ENCODE measurements around the gene INO80E. TPM values are rescaled to one million over a fixed set of nuclear protein-coding genes. Genes with fewer than 3 reads are reported as not detected.
"Not testable (repeated sequence)": the region's sequence is repeated elsewhere in the genome, so short reads cannot be mapped to it uniquely, and the experiment has no call there.

INO80E gene
- total RNA-seq, 1 donor from 2014 or later, result 27.8 TPM

DNA sequence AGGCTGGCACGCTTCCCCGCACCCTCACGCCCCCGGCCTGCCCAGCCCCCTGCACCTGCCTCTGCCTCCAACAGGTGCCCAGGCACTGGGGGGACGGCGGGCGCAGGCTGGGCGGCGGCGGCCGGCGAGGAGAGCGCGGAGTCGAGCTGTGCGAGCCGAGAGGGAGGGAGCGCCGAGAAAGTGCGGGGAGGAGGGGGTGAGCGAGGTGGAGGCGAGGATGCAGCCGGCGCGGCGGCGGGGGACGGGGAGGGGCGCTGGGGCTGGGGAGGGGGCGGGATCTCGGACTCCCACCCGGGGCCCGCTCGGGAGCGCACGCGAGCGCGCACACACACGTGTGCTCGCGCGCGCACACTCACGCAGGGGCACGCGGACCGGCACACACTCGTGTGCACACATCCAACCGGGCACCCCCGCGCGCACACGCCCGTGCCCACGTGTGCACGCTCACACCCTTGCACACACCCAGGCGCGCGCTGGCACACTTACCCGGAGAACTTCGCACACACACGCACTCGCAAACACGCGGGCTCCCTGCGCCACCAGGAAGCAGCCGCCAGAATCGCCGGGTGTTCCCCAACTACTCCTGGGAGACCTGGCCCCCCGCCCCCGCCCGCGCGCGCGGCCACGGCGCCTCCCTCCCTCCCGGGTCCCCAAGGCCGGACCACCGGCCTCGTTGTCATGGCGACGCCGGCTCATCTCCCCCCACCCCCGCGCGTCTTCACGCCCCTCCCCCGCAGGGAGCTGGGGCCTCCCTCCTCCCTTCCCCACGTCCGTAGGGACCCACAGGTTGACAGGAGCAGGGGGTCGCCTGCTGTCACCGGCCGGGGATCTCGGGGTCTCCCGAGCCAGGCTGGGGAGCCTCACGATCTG is 15.0 kb downstream of the INO80E start, which contains the start of gene DOC2A:
Gene DOC2A (minus strand): TSS at position 184 of the 870 bp plus-strand sequence. CDS start 805 bp downstream, outside the sequence.
- no peak for DNase-seq

GRCh38 chr16:30011714-30012504 is 15.9 kb downstream of the INO80E start:
- DNase-seq, result peak; percentile 48

- DNase-seq, result not testable (repeated sequence)
Measured at GRCh38 chr16:30012598-30012997, 16.6 kb downstream of the INO80E start.

GRCh38 chr16:30015450-30015849 is 19.4 kb downstream of the INO80E start:
- not testable (repeated sequence) for DNase-seq

- no peak for DNase-seq
Measured at GRCh38 chr16:30016555-30017276, 20.7 kb downstream of the INO80E start.

- DNase-seq, result no peak
Measured at GRCh38 chr16:30017277-30017656, 21.2 kb downstream of the INO80E start.

GRCh38 chr16:30017937-30018336 is 21.9 kb downstream of the INO80E start:
- not testable (repeated sequence) for DNase-seq

GRCh38 chr16:30018731-30019158 is 22.7 kb downstream of the INO80E start:
- no peak for DNase-seq

GRCh38 chr16:30022887-30023286 is 26.8 kb downstream of the INO80E start, which contains the start of gene C16orf92:
Gene C16orf92 (plus strand): TSS chr16:30023198. CDS start chr16:30023341, 143 bp downstream.
- no peak for DNase-seq

DNA sequence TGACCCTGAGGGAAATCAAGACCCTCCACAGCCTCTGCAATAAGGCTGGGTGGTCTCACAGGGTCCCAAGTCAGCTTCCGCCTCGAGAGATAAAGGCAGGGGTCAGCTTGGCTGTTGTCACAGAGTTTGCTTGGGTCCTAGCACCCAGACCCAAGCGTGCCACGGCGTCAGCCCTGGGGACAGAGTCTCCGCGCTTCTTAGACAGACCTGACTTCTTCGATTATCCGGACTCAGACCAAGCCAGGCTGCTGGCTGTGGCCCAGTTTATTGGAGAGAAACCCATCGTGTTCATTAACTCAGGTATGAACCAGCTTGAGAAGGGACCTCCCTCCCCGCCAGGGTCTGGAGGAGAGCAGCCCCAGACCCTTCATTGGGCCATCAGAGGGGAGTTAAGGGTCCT is 27.5 kb downstream of the INO80E start:
- no peak for DNase-seq

GRCh38 chr16:30024451-30024850 is 28.4 kb downstream of the INO80E start:
- no peak for DNase-seq

DNA sequence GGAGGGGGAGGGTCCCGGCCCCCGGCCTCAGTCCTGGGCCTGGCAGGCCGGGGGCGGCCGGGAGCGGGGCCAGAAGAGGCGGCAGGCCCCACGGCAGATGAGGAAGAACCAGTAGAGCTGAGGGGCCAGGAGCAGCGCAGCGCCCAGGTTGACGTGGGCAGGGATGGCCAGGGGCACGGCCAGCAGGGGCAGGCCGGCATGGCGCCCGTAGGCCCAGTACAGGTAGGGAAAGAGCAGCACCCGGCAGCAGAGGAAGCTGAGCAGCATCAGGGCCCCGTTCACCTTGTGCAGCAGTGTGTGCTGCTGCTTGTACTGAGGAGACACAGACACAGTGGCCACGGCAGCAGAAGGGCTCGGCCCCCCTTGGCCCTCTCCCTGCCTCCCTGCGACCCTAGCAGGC is 29.1 kb downstream of the INO80E start:
- no peak for DNase-seq

DNA sequence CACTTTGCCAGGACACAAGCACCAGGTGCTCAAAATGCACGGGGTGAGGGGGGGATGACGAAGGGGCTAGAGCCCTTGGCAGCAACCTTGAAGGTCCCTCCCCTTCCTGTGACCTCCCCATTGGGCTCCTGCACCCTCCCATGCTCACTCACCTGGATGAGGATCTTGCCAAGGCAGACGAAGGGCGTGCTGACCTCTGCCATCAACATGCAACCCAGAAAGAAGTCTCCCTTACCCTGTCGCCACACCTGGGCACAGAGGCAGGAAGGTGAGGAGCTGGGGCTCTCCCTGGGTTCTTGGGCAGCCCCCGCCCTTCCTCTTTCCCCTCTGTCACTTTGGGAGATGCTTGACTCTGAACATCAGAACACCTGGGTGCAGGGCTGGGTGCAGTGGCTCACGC is 29.5 kb downstream of the INO80E start:
- DNase-seq, result no peak

GRCh38 chr16:30026449-30026848 is 30.4 kb downstream of the INO80E start:
- DNase-seq, result no peak

DNA sequence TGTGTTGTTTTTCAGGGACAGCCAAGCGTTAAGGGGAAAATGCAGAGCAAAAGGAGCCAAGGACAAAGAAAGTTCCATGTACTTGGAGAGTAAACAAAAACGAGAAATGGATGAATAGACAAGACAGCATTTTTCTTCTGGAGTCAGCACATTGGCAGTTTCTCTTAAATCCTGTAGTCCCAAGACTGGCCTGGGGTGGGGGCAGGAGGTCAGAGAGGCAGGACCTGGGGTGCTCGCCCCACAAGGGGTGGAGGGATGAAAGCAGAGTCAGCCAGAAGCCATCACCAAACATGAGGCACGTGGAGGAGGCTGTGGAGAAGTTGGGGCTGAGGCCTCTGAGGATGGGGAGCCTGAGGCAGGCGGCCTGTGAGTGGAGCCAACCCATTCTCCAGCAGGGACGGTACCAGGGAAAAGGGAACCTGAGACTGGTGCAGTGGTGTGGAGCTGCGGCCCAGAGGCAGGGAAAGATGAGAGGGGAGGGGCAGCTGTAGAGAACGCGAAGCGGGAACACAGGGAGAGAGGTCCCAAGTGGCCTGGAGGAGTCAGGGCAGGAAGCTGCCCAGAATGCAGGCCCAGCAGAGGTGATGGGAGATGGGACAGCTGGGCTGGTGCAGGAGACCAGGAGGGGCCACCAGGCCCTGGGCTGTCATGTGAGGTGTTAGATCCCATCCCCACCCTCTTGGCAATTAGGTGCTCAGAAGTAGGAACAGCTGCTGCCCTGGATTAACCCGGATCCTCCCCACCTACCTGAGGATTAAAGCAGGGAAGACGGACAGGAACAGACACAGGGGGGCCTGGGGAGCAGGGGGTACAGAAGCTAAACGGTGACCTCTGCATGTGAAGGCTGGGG is 31.8 kb downstream of the INO80E start:
- no peak for DNase-seq

- DNase-seq, result no peak
Measured at GRCh38 chr16:30028438-30029076, 32.5 kb downstream of the INO80E start.

- DNase-seq, result no peak
Measured at GRCh38 chr16:30030011-30030685, 34.1 kb downstream of the INO80E start.

- DNase-seq, result peak; percentile 45
Measured at GRCh38 chr16:30030841-30031413, 34.9 kb downstream of the INO80E start, which contains the start of gene TLCD3B. Gene TLCD3B (minus strand): TSS chr16:30031271. CDS start chr16:30030527, 744 bp downstream.

DNA sequence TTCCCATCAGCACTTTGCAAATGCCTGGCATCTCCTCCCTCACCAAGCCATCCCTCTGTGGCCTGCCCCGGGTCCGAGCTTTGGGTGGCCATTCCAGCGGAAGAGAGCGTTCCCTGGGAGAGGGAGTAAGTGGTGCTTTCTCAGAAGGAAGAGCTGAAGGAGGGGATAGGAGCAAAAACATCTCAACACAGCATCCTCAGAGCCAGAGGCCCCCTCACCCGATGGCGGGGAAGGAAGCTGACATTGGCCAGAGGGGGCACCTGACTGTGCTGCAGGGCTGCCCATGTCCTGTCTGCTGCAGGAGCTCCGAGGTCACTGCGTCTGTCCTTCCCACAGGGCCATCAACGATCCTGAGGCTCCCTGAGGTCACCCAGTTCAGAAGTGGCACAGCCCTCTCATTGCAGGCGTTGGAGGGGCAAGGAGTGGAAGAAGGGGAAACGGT is 35.5 kb downstream of the INO80E start:
- DNase-seq, result no peak

All from occipital lobe (tissue), 2 donors.